NCI-H2029 treated with DMSO at 0.1 percent for 48 hours (cell line): Measurements from ENCODE around the gene MUC16.
A peak's percentile ranks its signal among the peaks of the same experiment; 100 is the strongest.
"Not testable (repeated sequence)": the region's sequence is repeated elsewhere in the genome, so short reads cannot be mapped to it uniquely, and the experiment has no call there.

Experiments
- DNase-seq: peaks from one replicate; lab custom pipeline; 2025; lab: John Stamatoyannopoulos, UW

MUC16 gene

DNA sequence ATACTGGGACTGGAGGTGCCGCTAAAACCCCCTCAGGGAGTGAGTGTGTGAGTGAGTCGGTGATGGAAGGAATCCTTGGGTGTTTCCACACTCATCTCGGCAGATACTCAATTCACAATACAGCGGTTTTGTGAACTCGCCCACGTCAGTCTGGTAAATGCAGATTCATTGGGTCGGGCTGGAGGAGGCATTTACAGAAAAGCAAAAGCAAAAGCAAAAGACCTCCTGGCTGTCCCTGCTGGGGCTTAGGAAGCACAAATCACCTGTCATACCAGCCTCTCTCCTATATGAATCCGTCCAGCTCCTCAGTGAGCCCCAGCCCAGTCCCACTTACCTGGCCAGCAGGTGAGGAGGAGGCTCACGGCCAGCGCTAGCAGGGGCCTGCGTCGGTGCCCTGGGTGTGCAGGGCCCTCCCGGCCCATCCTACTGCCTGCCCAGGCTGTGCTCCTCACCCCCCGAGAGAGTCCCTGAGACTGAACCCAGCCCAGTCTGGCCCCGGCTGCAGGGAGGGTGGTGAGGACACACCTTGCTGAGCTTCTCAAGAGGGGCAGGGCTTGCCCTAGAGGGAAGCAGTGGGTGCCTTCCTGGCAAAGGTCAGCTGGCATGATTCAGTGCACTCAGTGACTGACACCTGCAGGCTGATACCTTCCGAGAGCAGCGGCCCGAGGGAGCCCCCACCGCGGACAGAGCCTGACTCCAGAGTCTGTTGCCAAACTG is at the start of gene MUC16:
TSS of gene MUC16 (minus strand) at position 475 of the 717 bp plus-strand sequence.
- no peak for DNase-seq

DNA sequence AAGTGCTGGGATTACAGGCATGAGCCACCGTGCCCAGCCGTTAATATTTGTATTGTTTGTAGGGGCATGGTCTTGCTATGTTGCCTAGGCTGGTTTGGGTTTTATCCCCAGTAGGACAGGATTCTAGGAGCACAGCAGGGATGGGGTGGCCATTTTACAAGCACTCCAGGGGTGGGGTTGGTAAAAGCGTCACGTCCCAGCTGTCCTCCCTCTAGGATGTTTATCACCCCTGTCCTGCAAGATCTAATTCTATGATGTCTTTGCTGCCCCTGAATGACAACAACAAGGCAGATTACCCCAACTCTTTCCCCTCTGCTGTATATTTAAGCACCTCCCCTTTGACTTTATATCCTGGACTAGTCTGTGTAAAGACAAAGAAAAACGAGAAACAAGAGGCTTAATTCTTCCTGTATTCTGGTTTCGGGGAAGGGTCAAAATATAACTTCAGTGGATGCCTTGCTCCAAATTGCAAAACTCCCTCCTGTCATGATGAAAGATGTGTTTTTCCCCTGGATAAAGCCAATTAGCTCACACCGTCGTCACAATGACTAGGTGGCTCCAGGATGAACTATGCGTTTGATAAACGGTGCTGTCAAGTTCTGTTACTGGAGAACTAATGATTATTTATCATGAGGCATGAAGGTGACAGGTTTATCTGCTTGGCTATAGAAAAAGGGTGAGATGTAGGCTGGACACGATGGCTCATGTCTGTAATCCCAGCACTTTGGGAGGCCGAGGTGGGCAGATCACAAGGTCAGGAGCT is 48.9 kb upstream of the MUC16 start:
- no peak for DNase-seq

DNA sequence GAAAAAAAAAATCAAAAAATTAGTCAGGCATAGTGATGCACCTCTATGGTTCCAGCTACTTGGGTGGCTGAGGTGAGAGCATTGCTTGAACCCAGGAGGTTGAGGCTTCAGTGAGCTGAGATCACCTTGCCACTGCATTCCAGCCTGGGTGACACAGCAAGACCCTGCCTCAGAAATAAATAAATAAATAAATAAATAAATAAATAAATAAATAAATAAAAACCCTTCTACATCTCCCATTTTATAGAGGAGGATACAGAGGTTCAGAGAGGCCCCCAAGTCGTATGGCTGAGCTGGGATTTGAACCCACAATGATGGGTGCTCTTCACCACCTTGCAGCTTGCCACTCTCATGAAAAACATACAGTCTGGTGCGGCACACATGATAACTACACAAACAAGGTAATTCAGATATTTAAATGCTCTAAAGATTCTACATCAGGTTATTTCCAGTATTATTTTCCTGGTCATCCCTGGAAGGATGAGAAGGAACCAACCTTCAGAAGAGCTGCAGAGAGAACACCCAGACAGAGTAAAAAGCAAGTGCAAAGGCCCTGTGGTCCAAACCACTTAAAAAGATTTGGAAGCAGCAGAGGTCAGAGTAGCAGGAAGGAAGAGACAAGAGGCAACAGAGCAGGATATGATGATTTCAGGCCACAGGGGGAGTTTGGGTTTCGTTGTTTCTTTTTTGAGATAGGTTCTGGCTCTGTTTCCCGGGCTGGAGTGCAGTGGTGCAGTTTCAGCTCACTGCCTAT is 47.5 kb upstream of the MUC16 start:
- DNase-seq: no peak

DNA sequence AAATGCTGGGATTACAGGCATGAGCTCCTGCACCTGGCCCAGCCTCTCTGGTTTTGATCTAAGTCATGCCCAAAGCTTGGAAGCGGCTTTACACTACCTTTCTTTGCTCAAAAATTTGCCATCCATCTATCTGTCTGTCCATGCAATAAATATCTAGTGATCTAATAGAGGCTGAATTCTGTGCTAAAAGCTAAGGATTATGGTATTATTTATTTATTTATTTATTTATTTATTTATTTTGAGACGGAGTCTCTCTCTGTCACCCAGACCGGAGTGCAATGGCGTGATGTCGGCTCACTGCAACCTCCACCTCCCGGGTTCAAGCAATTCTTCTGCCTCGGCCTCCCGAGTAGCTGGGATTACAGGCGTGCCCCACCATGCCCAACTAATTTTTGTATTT is 45.9 kb upstream of the MUC16 start:
- not testable (repeated sequence) for DNase-seq

DNA sequence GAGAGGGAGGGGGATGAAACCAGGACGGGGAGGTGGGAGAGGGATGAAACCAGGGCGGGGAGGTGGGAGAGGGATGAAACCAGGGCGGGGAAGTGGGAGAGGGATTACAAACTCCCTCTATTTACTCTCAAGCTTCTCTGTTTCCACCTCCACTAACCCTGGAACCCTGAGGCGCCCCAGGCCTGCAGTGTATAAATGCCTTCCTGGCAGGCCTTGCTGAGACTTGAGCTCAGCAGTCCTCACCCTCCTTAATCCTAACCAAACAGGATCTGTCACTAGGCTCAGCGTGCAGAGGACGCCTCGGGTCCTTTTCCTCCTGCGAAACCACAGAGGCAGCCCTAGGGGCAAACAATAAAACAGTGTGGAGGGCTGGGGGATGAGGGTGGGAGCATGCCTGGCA is 44.6 kb upstream of the MUC16 start:
- DNase-seq: no peak

DNA sequence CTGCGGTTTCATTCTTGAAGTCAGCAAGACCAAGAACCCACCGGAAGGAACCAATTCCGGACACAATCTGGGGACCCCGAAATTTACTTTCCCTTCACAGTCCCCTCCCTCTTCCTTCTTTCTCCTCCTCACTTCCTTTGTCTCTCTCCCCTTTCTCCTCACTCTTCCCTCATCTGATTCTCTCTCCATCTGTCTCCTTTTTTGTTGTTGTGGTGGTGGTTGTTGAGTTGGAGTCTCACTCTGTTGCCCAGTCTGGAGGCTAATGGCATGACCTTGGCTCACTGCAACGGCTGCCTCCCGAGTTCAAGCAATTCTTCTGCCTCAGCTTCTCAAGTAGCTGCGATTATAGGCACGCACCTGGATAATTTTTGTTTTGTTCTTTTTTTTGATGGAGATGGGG is 44.0 kb upstream of the MUC16 start:
- DNase-seq: no peak

DNA sequence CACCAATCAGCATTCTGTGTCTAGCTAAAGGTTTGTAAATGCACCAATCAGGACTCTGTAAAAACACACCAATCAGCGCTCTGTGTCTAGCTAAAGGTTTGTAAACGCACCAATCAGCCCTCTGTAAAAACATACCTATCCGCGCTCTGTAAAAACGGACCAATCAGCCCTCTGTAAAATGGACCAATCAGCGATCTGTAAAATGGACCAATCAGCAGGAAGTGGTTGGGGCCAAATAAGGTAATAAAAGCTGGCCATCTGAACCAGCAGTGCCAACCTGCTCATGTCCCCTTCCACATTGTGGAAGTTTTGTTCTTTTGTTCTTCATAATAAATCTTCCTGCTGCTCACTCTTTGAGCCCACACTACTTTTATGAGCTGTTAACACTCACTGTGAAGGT is 43.5 kb upstream of the MUC16 start:
- not testable (repeated sequence) for DNase-seq

DNA sequence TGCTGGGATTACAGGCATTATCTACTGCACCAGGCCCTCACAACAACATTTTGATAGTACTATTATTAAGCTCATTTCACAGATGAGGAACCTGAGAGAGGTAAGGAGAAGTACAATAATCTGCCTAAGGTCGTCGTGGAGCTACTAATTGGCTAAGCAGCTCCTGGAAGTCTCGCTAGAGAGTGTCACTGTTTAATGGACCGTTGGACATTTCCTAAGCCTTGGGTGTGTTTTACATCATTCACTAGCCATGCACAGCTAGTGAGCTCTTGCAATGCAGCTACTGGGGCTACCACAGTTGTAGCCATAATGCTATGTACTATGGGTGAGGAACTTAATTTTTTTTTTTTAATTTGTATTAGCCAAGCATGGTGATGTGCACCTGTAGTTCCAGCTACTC is 42.7 kb upstream of the MUC16 start:
- no peak for DNase-seq

DNA sequence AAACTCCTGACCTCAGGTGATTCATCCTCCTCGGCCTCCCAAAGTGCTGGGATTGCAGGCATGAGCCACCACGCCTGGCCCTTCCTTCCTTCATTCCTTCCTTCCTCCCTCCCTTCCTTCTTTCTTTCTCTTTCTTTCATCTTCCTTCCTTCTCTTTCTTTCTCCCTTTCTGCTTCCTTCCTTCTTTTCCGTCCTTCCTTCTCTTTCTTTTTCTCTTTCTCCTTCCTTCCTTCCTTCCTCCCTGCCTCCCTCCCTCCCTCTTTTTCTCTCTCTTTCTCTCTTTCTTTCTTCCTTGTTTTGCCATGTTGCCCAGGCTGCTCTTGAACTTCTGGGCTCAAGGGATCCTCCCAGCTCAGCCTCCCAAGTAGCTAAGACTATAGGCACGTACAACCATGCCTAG is 36.5 kb upstream of the MUC16 start:
- no peak for DNase-seq

DNA sequence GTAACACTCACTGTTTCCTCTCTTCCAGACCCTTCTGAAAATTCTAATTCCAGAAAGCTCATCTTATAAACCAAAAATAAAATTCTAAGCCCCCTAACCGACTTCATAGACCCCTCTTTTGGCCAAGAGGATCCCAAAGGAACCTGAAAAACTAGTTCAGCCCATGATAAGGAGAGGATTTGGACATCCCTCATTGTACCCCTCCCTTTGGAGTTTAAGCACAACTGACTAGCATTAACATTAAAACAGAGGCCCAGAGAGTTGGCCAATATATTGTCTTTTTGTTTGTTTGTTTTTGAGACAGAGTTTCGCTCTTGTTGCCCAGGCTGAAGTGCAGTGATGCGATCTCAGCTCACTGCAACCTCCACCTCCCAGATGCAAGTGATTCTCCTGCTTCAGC is 34.2 kb upstream of the MUC16 start:
- DNase-seq: no peak

DNA sequence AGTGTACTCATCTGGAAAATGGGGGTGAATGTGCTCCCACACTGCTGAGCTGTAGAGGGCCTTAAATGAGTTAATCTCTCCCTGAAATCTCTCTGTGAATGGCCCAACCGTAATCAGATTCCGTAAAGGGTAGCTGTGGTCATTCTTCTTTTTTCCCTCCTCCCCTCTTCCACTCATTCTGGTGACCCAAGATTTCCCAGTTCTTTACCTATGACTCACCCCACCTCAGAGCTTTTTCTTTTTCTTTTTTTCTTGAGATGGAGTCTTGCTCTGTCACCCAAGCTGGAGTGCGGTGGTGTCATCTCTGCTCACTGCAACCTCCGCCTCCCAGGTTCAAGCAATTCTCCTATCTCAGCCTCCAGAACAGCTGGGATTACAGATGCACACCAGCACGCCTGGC is 33.3 kb upstream of the MUC16 start:
- DNase-seq: no peak

DNA sequence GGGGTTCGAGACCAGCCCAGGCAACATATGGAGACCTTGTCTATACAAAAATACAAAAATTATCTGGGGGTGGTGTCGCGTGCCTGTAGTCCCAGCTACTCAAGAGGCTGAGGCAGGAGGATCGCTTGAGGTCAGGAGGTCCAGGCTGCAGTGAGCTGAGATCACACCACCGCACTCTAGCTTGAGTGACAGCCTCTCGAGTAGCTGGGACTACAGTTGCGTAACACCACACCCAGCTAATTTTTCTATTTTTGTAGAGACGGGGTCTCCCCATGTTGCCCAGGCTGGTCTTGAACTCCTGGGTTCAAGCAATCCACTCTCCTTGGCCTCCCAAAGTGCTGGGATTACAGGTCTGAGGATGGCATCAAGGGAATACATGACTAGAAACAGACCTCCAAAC is 30.8 kb upstream of the MUC16 start:
- no peak for DNase-seq

DNA sequence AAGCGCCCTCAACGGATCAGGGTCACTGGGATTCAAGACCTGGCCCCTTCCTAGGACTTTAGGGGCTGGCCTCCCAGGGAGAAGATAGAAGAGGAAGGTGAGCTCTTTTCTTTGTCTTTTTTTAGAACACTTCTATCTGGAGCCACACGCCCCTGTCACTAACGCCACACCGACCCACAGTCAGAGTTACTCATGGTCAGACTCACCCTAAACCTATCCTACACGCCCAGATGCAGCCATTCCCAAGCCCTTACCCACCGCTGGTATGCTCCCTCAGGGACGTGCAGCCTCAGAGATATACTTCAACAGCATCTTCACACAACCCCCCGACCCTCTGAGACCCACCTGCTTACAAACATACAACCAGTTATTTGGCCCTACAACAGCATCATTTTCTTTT is 29.9 kb upstream of the MUC16 start:
- DNase-seq: no peak

DNA sequence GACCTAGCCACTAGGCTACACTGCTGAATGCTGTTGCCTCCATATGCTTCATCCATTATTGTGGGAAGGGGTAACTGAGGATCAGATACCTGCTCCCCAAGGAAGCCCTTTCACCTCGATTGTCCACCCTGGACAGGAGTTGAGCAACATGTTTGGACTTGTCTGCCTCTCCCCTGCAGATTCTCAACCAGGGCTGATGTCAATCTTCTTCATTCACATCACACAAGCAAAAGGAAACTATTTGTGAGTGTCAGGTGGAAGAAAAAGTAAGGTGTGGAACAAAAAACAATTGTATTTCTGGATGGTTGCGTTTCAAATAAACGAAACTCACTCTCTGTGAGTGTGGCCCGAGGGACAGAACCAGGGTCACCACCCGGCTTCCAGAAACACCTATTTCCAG is 29.5 kb upstream of the MUC16 start:
- DNase-seq: no peak

DNA sequence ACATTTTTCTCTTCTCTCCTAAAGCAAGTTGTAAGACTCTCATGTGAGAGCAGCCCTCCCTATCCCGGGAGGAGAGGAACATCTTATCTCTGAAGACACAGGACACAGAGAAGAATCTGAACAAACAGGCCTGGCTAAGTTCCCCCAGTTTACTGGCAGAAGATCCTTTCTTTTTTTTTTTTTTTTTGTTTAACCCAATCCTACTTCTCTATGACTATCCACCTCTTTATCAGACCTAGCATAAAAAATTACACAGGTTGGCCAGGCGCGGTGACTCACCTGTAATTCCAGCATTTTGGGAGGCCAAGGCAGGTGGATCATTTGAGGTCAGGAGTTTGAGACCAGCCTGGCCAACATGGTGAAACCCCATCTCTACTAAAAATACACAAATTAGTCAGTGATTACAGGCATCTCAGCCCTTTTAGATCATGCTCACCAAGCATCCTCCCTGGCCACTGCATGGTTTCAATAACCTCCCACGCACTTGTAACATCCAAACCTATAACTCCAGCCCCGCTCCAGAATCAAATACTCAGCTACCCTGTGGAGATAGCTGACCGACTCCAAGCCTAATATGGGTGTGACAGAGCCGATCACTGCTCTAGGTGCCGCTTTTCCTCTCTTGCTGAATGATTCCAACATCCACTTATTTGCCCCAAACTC is 27.3 kb upstream of the MUC16 start:
- no peak for DNase-seq

DNA sequence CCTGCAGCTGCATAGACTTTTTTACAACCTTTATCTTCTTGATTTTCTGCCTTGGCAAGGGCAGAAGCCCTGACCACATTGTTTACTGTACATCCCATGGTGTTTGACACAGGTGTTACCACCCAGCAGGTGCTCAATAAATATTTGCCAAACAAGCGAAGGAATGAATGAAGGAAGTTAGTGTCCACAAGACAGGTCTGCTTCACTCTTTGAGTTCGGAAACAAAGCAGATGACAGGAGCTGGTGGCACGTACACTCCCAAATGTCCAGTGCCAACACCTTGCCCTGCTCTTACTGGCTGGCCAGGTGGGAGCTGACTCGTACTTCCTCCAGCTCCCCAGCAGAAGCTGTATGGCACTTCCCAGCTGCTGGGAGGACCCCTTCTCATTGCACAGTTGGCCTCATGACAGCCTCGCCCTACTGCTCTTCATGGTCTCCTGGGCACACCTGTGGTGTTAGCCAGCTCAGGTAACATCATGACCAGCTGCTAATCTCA is 22.0 kb upstream of the MUC16 start:
- peak; percentile 93 for DNase-seq

DNA sequence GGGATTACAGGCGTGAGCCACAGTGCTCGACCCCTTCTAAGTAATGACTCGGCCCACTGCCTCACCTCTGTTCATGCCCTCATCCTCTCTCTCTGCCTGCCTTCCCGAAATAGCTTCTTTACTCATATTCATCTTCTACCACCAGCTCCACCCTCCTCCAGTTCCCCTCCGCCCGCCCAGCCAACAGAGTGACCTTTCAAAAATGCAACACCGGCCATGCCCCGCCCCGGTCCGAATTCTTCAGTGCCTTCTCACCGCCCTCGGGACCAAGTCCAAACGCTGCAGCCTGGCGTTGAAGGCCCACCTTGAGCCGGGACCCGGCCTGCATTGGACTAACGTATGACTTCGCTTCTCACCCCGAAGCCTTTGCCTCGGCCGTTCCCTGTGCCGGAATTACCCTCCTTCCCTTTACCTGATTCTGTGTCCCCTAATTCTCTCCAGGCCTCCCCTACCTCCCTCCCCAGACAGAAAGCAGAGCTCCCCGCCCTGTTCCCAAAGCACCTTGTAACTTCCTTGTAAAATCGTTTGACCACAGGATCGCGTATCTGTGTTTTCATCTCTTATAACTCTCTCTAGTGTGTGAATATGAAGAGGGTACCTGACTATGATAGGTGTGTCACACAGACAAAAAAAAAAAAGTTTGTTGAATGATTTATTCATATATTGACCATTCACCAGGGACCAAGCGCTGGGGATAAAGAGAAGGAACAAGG is 8.1 kb upstream of the MUC16 start:
- DNase-seq: no peak

DNA sequence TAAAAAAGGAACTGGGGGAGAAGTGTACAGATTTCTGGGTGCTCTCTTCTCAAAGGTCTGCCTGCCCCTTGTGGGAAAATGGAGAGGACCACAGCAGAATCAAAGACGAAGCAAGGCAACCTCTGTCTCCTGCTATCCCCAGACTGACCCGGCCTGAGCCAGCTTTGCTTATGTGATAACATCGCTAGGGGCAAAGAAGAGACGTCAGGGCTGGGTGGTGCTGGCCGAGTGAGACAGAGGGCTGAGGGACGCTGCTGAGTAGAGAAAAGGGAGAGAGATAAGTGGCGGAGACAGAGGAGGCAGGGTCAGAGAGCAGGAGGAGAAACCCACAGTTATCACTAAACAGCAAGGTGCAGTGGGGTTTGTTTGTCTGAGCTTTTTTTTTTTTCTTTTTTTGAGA is 4.6 kb upstream of the MUC16 start:
- DNase-seq: no peak

DNA sequence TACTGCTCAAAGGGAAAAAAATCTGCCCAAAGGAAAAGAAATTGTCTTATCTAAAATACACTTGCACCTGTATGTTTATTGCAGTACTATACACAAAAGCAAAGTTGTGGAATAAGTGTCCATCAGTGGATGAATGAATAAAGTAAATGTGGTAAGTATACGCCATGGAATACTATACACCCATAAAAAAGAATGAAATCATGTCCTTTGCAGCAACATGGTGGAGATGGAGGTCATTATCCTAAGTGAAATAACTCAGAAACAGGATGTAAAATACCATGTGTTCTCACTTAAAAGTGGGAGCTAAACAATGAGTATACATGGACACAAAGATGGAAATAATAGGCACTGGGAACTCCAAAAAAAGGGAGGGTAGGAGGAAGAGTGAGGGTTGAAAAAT is 3.8 kb upstream of the MUC16 start:
- no peak for DNase-seq

DNA sequence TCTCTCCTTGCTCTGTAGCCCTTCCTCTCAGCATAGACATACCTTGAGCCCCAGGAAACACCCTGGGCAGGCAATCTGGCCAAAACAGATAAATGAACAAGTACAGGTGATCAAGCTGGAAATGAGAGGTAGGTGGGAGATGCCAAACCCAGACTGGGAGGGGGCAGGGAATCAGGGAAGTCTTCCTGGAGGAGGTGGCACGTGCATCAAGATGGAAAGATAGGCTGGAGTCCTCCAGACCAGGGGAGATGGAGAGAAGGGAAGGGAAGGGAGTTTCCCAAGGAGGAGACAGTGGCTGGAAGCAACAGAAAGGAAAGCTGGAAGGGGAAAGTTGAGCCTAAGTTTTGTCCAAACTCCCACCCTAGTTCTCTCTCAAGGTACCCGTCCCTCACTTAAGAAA is 1.7 kb upstream of the MUC16 start:
- DNase-seq: no peak

DNA sequence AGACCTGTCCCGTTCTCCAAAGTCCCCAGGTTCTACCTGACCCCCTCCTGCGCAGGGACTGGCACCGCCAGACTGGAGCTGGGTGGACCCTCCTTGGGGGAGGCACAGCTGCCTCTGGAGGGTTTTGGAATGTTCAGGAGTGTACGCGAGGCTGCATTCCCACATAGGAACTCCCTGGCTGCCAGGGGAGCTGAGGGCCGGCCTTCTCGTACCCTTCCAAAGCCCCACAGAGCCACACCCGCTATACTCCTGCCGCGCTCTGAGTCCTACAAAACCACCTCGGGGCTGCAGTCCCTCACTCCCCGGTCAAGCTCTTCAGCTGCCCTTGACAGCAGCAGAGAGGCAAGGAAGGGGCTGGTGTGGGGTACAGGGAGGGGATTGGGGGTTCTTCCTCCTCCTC is 484 bp upstream of the MUC16 start:
- DNase-seq: no peak

DNA sequence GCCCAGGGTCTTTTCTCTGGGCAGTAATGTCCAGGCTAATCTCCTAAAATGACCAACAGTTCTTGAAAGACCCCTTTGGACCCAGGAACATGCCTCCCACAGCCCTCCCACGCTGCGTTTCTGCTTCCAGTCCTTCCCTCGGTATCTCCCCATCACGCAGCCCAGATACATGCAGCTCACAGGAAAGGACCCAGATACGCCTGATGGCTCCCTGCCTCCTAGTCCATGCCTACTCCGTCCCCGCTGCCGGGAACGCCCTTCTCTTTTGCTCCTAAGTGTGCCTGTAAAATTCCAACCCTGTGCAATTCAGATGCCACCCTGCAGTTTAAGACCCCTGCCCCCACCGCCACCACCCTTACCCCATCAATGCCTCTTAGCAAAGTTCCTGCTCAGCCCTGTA is 778 bp downstream of the MUC16 start:
- no peak for DNase-seq
